GM21515 (cell line): ENCODE measurements around the gene STK39.

Experiments used
- ATAC-seq: cut with Tn5 transposase; IDR thresholded peaks from one replicate; pipeline ENCODE4 v1.9.1; 2021; ENCODE audit not compliant: unreplicated experiment

STK39 gene

DNA sequence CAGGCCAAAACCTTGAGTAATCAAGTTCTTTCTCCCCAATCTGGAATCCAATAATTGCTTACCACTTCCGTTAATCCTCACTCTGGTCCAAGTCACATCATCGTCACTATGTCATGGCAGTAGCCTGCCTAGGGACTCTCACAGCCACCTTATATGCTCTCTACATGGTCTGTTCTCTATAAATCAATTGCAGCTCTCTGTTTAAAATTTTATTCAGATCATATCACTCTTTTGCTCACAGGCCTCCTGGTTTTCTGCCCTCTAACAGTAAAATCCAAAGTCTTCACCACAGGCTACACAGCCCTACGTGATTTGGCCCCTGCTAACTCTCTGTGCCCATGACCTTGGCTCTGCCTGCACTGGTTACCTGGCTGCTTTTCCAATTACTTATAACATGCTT, 188.7 kb downstream of the STK39 start:
- no peak for ATAC-seq

DNA sequence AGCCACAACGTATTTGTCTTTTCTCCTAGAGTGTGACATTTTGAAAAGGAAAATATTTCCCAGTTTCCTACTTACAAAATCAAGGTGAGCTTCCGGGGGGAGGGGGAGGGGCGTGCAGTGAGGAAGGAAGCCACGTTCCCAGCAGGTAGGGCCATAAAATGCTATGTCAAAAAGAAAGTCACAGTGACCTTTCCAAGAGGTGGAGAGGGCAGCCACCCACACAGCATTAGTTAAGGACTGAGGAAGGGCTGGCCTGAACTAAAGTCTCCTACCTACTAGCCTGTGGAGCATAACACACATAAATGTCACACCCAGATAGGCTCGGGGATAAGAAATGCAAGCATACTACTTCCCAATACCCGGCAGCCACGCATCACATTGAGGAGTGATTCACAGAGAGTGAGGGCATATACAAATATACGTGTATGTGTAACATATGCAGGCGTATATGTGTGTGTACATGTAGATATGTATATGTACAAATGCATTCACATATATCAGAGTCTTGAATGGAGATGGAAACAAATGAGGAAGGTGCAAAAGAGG, 191.1 kb downstream of the STK39 start:
- ATAC-seq = no peak

DNA sequence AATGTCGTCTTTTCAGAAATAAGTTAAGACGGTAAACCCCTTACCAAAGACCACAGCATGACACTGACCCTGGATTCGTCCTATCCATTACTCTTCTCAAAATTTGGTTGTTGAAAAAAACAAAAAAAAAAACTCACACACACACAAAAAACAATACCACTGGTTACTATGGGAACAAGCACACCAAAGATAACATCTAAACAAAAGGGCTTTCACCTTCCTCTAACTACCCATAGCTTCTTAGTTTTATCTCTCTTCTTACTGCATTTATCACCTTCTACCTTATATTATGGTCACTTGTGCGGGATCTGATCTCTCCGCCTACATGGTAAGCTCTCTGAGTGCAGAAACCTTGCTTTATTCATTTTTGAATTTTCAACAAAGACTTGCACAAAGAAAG, 192.7 kb downstream of the STK39 start:
- no peak for ATAC-seq

DNA sequence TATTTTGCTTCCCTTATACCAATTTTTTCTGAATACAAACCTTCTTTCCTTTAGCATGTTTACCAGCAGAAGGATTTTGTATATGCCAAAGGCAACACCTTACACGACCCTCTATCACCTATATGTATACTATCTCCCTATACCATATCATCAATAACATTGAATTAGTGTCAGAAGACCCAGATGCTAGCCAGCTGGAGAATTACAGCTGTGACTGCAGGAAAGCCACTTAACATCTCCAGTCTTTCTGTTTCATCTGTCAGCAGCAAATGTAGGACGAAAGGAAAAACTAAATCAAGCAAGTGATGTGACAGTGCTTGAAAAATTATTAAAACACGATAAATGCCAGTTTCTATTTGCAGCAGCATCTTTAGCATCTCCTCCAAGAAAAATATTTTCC, 193.7 kb downstream of the STK39 start:
- no peak for ATAC-seq

DNA sequence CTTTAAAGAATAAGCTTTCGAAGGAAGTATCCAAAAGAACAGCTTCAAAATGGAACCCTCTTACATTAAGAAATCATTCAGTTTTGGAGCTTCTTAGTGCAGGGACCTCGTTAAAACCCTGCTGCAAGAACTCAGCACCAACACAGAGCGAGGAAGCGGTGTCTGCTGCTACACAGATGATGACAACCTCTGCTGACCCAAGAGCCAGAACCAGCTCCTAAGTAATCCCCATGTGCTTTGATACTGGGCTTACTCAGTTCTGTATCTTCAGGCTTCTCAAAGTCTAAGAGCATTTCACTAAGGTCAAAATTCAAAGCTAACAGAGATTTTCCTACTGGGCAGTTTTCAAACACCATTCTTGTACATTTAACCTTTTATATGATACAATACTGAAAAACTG, 194.6 kb downstream of the STK39 start:
- ATAC-seq = no peak

DNA sequence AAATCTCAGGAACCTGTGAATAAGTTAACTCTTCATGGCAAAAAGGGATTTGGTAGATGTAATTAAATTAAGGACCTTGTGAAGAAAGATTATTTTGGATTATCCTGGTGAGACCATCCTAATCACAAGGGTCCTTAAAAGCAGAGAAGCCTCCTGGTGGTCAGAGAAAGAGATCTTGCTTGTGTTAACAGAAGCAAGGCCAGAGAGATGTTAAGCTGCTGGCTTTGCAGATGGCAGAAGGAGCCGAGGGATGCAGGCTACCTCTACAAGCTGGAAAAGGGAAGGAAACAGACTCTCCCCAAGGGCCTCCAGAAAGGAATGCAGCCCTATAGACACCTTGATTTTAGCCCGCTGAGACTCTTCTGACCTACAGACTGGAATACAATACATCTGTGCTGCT, 197.0 kb downstream of the STK39 start:
- ATAC-seq = no peak

DNA sequence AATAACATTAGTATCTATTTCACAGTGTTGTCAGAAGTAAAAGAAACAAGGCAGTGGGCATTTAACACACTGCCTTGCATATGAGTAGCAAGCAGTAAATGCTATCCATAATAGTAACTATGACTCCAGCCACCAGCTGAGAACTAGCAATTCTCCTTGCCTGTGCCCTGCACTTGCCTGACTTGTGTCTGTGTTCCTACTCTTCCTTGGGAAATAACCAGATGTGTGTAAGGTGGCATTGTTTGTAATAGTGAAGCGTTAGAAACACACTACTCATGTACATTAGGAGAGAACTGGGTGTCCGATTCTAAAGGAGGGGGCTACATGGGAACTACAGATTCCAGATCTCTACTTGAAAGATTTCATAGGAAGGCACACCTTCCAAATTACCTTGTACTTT, 197.8 kb downstream of the STK39 start:
- ATAC-seq = no peak

DNA sequence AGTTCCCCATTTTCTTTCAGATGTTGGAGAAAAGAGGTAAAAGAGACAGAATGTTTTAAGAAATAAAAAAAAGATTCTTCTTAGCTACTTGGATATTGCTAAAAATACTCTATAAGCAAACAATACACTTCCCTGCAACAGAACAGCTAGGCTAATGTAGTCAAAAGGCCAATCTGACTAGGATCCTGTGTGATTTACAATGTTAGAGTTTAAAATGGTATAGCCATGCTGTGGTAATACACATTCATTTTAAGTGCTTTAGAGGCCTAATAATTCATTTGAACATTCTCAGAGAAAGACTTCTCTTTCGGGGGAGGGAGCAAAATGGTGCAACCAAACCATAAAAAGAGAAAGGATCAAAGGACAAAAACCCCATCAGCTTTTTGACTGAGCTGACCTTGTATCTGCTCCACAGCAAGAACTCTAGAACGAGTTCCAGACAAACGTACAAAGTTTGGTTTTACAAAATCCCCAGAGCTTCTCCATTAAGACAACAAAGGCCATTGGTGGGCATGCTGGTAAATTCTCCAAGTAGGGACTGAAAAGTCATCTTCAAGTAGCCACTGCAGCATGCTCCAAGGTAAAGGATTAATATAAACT, 200.2 kb downstream of the STK39 start:
- ATAC-seq = no peak

DNA sequence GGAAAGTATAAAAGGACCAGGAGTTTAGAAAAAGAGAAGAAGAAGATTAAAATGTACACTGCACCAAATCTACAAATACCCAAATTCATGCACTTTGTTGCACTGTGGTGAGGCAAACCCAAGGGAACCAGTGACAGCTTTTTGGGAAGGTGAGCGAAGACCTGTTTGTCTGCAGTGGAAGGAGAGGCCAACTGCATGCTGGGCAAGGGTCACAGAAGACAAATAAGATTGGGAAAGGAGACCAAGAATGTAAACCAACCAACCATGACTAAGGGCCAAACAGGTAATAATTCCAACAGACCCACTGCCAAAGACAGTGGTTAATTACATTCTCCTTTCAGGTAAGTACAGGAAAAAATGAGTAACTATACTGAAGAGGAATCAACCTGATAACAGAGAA, 202.8 kb downstream of the STK39 start:
- ATAC-seq = no peak

DNA sequence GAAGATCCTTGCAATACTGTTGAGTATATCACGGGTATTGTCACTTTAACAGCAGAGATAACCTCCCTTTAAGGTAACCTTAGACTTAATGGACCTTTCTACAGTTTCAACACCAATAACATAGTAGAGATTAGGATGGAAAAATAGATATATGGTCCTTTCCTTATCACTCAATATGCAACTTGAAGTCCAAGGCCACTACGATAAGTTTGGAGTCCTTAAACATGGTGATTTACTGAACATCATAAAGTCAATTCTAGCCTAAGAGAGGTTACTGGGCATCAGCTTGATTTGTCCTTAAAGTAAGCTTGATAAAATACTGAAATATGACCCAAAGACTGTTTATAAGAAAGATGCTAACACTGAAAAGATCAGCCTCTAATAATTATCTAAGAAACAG, 203.2 kb downstream of the STK39 start:
- ATAC-seq = no peak

DNA sequence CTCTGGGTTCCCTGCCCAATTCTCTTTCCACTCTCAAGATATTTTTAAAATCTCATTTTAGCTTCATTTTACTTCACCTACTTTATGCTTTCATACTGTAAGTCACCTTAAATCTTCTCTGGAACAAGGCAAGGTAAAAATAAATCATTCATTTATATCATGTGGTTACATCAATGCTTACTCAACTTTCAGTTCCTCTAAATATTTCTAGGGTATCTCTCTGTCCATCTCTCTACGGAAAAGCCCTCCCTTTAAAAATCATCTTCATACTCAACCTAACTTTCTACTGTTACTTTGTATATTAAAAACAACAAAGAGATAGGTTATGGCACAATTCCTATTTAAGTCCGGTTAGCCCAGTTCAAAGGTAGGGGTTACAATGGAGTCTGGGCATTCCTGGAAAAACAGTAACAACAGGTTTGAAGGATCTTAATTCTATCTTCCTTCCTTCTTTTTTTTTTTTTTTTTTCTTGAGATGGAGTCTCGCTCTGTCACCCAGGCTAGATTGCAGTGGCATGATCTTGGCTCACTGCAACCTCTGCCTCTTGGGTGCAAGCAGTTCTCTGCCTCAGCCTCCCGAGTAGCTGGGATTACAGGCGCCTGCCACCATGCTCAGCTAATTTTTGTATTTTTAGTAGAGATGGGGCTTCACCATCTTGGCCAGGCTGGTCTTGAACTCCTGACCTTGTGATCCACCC, 205.1 kb downstream of the STK39 start:
- peak; percentile 90 for ATAC-seq

DNA sequence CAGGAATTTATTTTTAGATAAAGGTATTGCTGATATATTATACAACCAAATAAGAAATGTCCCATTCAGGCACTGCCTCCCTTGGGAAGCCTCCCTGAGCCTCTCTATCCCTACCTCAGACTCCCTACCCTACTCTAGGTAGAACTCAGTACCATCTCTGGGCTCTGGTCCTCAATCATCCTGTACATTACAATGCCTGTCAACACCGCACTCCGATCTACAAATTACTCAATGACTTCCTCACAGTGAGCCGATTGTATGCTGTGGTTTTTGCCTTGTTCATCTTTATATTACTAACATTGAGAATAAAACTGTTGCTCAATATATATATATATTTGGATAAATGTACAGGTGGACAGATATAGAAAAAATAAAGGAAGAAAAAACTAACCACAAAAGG, 207.5 kb downstream of the STK39 start:
- no peak for ATAC-seq

DNA sequence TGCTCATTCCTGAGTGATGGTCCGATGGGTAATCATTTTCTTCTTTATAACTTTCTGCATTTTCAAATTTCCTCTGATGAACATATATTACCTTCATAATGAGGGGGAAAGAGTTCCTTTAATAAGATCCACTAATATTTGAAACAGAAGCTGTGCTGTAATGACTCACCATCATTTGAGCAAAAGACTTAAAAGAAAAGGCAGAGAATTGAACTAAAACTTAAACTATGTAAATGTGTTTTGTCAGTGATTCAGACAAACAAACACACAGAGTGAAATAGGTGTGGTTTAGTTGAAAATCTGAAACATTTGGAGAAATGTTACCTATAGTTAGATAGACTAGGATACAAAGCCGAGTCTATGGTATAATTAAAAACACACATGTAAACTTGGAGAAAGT, 209.6 kb downstream of the STK39 start:
- no peak for ATAC-seq

DNA sequence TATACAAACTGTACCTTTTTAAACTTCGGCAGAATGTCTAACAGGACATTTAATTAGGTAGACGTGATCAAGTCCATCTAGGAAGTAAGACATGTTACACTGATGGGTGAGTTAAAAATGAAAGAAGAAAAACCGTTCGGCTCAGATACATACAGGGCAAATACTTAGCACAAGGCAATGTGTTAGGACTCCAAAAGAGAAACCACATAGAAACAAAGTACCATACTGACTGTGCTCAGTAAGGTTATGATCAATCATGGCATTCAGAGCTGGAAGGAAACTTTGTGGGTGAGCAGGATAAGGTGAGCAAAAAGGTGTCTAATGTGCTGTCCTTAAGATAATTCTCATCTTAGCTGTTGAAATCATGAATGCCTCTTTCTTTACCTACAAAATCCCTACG, 211.9 kb downstream of the STK39 start:
- ATAC-seq = no peak

DNA sequence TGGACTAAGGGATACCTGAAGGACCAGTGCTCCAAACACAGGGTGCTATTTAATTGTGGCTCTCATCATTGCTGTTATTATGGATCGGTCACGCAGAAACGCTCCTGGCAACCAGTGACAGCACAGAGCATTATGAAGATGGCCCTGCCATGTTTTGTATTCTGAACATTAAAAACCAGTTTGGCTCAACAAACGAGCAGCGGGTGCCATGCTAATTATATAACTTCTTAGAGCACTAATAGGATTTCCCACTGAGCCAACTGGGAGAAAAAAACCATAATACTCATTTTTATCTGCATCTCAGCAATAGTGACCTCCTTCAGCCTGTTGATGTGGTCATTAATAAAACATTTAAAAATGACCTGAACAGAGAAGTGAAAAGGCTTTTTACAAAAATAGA, 212.8 kb downstream of the STK39 start:
- no peak for ATAC-seq

DNA sequence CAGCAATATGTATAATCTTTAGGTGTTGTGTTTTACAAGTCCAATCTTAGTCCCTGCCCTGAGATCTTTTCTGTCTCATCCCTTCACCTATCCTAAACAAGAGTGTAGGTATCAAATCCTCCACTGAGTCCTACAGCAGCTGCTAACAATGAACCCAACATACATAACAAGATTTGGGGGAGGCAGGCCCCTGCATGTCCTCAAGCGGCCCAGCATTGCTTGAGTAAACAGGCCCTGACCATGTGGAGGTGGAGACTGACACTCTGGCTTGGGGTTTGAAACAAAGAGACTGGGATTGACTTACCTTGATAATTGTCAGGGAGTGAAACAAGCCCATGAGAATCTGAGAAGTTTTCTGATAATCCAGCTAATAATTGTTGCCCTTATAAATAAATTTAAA, 213.4 kb downstream of the STK39 start:
- ATAC-seq = no peak

DNA sequence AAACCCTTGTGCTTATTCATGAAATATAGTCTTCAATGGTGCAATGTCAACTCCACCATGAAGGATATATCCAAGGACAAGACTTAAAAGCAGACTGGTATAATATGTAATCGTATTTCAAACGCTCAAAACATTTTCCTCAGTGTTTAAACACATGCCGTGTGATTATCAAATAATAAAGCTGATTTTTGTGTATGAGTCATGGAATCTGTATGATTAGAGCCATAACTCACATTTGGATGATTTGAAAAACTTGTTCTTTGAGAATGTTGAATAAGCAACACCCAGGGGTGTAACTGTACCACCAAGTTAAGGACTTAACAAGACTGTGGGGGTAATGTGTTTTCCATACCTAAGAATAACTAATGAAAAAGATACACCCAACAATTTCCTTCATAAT, 215.3 kb downstream of the STK39 start:
- no peak for ATAC-seq

DNA sequence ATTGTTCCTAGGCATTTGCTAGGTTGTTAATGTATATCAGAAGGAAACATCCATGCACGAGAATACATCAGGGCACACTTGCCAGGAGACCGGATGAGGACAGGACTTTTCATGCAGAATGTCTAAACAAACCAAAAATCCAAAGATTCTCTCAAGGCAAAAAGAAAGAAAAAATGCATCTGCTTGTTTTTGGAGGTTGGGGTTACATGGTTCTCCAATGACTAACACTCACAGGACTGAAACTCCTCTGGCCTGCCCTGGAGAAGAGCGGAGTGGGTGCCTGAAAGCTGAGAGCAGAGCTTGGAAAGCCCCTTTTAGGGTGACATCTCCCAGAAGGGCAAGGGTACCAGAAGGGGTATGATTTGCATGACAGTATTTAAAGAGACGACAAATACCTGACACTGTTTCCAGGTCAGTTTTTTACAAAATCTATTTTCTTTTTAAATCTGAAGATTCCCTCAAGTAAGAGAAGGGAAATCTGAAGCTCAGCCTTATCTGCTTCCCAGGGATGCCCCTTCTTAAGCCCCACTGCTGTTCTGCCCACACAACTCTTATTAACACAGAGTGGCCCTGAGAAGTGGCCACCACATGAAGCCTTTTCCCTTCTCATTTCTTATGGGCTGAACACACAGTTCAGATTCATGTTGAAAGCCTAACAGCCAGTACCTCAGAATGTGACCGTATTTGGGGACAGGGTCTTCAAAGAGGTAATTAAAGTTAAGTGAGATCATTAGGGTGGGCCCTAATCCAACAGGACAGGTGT, 216.4 kb downstream of the STK39 start:
- peak; percentile 50 for ATAC-seq

DNA sequence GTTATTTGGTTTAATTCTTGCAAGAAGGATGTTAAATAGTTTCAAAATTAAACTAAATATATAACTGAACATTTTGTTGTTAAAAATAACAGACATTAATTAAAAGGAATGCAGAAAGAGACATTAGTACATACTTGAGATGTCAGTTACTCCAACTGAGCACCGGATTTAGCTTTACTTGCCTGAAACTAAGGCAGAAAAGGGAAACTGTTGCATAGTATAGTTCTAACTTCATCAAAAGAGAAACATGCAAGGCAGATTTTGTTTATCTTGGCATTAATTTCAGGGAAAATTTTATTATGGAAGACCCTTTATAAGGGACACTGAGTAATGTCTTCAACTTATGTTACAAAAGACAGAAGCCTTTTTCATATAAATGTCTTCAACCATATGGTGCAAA, 218.3 kb downstream of the STK39 start:
- ATAC-seq = no peak

DNA sequence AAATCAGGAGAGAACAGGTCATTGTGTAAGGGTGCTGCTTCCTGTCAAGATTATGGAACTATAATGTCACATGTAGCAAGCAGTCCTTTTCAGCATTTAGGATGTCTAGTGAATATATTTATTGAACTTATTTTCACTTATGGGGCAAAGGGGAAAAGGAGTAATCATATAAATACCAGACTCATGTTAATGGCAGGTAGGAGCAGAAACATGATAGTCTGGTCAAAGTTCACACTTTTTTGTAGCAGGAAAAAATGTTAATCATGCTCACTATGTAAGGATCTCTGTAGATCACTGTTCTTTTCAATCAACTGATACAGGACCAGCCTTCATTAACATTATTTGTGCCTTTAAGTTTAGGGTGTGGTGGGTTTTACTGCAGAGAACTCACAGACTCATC, 219.0 kb downstream of the STK39 start:
- no peak for ATAC-seq

DNA sequence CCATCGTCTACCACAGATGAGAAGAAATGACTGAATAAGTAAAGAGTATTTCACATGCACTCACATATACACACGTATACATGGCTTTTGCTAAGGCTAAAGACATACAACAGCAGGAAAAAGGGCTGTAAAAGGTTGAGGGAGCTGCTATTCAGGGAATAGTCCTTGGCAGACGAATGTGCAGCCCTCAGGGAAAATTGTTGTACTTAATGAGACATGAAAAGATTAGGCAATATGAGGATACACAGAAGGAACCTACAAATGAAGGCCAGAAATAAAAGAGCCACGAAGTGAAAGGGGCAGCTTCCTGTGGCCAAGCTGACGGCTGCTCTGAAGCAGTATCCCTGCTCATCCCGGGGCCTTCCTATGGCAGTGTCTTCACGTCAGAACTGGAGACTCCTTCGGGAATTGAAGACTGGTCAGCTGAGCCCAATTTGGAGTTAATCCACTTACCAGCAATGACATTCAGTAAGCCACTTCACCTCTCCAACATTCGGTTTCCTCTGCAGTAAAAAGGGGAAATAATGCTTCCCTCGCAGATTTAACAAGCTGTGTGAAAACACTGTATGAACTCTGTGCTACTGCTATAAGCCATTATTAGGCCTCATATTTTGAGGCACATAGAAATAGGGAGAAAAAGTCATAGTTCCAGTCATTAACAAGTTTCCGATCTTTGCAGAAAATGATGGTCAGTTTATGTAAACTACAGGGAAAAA, 221.8 kb downstream of the STK39 start:
- no peak for ATAC-seq

DNA sequence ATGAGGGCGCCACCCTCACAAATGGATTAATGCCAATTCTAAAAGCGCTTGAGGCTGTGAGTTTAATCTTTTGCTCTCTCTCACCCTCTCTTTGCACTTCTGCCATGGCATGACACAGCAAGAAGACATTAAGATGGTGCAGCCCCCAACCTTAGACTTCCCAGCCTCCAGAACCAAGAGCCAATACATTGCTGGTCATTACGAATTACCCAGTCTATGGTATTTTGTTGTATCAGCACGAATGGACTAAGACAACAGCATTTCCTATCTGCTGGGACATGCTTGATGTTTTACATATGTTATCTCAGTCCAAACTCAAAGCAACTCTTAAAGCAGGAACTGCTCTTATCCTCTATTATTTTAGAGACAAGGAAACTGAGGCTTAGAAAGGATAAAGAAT, 222.9 kb downstream of the STK39 start:
- no peak for ATAC-seq
